Stimulated activated CD8-positive, alpha-beta memory T cell treated with anti-CD3 and anti-CD28 coated beads, Interleukin-12 subunit alpha, Interleukin-12 subunit beta, amount 100 ng/mL, for 4 hours (primary cell): ENCODE results near the gene AIFM1.
"Not testable (repeated sequence)": the region's sequence is repeated elsewhere in the genome, so short reads cannot be mapped to it uniquely, and the experiment has no call there.

Experiments
- DNase-seq: peaks from one replicate; pipeline ENCODE4 v3.0.0-alpha.2; 2020; ENCODE audit warnings: low read depth

The AIFM1 gene

GRCh38 chrX:130118441-130119311, 47.0 kb downstream of the AIFM1 start:
- no peak for DNase-seq

- DNase-seq: no peak
These were observed 48.5 kb downstream of the AIFM1 start for GRCh38 chrX:130117166-130117565.

DNA sequence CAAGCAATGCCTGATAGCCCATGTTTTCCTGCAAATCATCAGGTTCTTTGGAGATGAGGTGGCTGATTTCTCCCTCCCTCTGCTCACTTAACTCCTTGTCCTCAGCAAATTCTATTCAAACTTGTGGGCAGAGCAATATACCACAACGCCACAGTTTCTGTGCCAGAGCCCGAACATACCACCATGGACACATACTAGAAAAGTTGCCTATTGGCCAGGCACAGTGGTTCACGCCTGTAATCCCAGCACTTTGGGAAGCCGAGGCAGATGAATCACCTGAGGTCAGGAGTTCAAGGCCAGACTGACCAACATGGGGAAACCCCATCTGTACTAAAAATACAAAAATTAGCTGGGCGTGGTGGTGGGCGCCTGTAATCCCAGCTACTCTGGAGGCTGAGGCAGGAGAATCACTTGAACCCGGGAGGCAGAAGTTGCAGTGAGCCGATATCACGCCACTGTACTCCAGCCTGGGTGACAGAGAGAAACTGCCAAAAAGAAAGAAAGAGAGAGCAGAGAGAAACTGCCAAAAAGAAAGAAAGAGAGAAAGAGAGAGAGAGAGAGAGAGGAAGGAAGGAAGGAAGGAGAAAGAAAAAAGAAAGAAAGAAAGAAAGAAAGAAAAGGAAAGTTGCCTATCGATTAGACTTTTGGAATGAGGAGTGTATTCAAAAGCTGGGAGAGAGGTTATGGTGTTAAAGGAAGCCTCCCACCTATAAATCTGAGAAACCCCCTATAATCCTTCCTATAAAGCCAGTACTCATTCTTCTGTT, 50.3 kb downstream of the AIFM1 start:
- DNase-seq: not testable (repeated sequence)

- DNase-seq: no peak
These were observed 51.5 kb downstream of the AIFM1 start for GRCh38 chrX:130114141-130114588.

DNA sequence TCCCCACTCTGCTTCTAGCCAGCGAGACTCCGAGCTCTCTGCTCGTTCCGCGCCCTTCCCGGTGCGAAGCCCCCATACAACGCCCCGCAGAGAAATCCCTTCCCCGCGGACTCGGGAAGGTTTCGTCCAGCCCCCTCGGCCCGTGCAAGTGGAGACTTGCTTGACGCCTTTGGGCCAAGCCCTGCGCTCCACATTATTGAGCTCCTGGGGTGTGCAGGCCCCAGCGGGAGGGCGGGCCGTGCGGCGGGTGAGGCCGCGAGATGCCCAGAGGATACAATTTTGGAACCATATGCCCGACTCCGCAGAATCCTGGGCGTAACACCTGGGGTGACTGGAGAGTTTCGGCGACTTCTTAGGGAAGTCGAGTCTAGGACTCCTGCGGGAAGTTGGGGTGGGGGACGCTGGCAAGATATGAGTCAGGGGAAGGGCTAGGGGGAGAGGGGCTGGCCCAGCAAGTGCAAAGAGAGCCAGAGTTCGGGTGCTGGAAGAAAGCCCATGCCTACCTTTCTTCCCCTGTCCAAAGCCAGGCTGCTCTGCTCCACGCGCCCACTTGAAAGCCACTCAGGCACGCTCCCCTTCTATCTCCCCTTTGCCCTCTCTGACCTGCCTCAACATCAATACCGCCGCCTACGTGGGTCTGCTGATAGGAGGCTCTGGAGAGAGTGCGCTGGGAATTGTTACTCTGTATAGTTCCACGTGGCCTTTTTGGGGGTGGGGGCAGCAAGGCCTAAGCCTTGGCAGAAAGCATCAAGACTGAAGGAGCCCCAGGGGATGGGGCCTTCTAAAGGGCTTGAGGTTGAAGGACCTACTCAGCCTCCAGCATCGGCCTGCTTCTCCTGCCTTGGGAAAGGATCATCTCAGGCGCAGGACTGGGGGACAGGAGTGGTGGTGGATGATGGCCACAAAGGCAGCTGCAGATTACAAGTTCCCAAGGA, 54.2 kb downstream of the AIFM1 start:
- no peak for DNase-seq

DNA sequence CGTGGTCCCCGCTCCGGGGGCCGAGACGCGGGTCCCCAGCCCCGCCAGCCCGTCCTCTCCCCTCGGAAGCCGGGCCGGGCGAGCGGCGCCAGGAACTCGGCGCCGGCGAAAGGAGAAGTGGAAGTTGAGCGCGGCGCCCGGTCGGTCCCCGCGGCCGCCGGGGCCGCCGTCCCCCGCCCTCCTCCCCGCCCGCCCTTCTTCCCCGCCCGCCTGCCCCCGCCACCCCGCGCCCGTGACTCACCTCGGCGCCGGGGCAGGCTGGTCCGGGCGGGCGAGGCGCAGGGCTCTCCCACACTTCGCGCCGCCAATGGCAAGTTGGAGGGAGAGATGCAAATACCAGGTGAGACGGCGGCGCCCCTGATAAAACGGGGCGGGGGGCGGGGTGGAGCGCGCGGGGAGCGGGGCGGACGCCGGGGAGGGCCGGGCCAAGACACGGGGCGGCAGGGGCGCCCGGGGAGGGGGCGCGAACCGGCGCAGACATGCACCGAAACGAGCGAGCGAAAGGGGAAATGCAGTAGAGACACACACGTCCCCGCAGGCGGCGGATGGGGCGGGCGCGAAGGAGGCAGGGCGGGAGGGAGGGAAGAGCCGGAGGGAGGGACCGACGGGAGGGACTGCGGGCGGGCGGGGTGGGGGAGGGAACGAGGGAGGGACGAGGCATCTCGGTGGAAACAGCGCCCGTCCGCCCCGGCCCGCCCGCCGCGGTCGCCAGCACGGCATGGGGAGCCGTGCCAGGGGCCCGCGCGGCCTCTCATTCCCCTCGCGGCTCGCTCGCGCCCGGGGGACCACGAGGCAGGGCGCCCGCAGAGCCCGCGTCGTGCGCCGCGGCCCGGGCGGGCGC, 55.0 kb downstream of the AIFM1 start, which contains the start of gene ELF4:
TSS of gene ELF4 (minus strand) at position 119 of the 841 bp plus-strand sequence. CDS start 29,167 bp downstream, outside the sequence.
- DNase-seq: peak; percentile 55

- no peak for DNase-seq
These were observed 55.9 kb downstream of the AIFM1 start for GRCh38 chrX:130109429-130110378.

- no peak for DNase-seq
These were observed 56.8 kb downstream of the AIFM1 start for GRCh38 chrX:130108647-130109428.

GRCh38 chrX:130106071-130106470, 59.6 kb downstream of the AIFM1 start:
- no peak for DNase-seq

GRCh38 chrX:130105244-130105643, 60.4 kb downstream of the AIFM1 start:
- DNase-seq: no peak

DNA sequence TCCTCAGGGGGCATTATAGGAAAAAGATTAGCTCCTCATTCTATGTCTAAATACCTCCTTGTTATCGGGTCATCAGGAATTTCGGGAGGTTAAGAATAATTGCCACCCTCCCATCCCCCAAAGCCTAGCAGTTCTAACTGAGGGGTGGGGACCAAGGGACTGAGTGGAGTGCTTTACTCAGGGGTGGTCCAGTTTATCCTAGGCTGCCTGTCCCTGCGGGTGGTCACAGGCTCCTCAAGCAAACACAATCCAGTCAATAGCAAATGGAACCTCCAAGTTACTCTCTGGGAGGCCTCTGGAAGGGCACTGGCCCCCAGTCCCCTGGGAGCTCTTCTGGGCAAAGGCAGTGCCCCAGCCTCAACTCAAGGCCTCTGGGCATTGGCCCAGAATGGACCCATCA, 62.0 kb downstream of the AIFM1 start:
- no peak for DNase-seq

DNA sequence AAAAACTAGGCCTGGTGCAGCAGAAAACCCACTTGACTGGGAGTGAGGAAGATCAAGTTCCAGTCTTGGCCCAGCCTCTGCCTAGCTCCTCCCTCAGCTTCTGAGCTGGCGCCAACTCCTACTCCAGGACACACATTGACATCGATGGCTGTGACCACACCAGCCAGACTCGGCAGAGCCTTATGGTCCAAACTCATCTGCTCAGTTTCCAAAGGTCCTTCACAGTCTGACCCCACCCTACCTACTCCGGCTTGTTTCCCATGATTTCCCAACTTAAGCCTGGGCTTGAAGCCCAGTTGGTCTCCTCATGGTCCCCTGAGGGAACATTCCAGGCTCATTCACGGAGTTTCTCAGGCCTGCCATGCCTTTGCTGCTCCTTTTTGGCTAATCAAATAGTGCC, 65.5 kb downstream of the AIFM1 start:
- no peak for DNase-seq

- no peak for DNase-seq
These were observed 67.5 kb downstream of the AIFM1 start for GRCh38 chrX:130098210-130098552.

- DNase-seq: no peak
These were observed 68.0 kb downstream of the AIFM1 start for GRCh38 chrX:130097507-130098209.

DNA sequence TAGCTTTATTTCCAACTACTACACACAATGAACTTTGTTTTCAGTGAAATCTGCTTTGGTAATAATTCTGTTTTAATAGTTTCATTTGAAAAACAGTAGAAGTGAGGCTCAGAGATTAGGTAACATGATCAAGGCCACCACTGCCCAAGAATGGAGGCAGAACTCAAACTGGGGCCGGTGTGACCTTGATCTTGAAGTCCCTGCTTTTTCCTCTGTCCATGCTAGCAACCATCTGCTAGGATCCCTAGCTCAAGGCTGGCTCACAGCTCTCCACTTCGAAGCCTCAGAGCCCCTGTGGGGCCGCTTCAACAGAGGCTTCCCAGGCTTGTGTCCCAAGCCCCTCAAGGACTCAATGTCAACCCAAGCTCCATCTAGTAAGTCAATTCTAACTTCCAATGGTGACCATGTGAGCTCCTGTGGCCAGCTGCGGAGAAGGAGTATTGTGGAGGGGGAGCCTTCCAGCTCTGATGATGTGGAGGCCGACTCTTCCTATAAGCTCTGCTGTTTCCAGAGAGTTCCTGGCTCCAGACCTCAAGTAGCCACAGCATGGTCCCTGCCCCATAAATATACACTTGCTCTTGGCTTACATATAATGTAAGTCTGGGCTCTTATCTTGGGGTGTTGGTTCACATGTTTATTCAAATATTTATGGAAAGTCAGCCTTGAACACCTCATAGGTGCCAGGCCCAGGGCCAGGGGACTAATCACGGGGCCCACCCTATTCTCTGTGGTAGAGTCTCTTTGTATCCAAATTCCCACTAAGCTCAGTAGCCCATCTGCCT, 70.2 kb downstream of the AIFM1 start:
- no peak for DNase-seq

GRCh38 chrX:130094696-130095095, 70.9 kb downstream of the AIFM1 start:
- no peak for DNase-seq

DNA sequence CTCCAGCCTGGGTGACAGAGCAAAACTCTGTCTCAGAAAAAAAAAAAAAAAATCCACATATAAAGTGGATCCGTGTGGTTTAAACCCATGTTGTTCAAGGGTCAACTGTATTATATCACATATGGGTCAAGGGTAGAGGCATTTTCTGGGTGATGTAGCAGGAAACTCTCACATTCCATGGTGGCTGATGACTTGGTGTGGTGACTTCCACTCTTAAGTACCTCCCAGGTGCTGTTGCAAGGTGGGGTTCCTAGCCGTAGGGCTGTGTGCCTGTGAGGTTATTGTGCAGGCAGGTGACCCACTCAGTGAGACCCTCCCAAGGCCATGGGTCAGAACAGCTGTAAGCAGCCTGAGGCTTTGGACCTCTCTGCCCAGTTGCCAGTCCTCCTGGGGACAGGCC, 72.4 kb downstream of the AIFM1 start:
- no peak for DNase-seq
